IMR-90 (cell line): ENCODE results near the gene ASXL3. TPM values are rescaled to one million over a fixed set of nuclear protein-coding genes. Genes with fewer than 3 reads are reported as not detected.

ENCODE experiments used
- ATAC-seq: fragments of 200-7000 bp; cut with Tn5 transposase; 2 replicates; pipeline ENCODE4 v1.9.1; 2020; ENCODE audit warnings: low read depth, mild to moderate bottlenecking, moderate library complexity
- BruUV-seq: library from RNA; stranded (reverse); fragments of 400-500 nt; replicated peaks from 2 replicates; lab custom pipeline; 2021; lab: Mats Ljungman, UMichigan
- CTCF ChIA-PET: fragments of 300-600 bp; formaldehyde crosslinking; extraction: SDS; loops from one replicate; lab custom pipeline; 2021; ENCODE audit warnings: antibody characterized with exemption; lab: Yijun Ruan, JAX
- POLR2A ChIA-PET: fragments of 300-600 bp; sonication (Branson Sonifier 250); formaldehyde crosslinking; loops from one replicate; lab custom pipeline; 2022; ENCODE audit warnings: antibody characterized with exemption; ENCODE audit not compliant: unreplicated experiment; lab: Charles Lee
- DNase-seq: peaks from one replicate; pipeline ENCODE4 v3.0.0; 2013
- H2AFZ ChIP-seq: replicated peaks from 2 replicates; pipeline ENCODE3; 2013; ENCODE audit warnings: low read length, mild to moderate bottlenecking; ENCODE audit not compliant: poor library complexity
- H2AK5ac ChIP-seq: 2 replicates; pipeline ENCODE4 v1.6.1; 2013; ENCODE audit warnings: low read depth, low read length, inconsistent platforms
- H2AK9ac ChIP-seq: replicated peaks from 2 replicates; pipeline ENCODE3; 2013; ENCODE audit warnings: mild to moderate bottlenecking, low read depth, low read length, moderate library complexity; ENCODE audit not compliant: poor library complexity
- H2BK120ac ChIP-seq: 2 replicates; pipeline ENCODE4 v1.6.1; 2013; ENCODE audit warnings: low read depth, low read length, inconsistent platforms
- H2BK15ac ChIP-seq: 3 replicates; pipeline ENCODE4 v1.6.1; 2013; ENCODE audit warnings: low read depth, low read length, inconsistent platforms
- H2BK20ac ChIP-seq: 2 replicates; pipeline ENCODE4 v1.6.1; 2013; ENCODE audit warnings: low read depth, mild to moderate bottlenecking, inconsistent platforms, low read length, moderate library complexity
- H2BK5ac ChIP-seq: 2 replicates; pipeline ENCODE4 v1.6.1; 2013; ENCODE audit warnings: mild to moderate bottlenecking, low read depth, low read length, inconsistent platforms; ENCODE audit not compliant: poor library complexity, severe bottlenecking
- H3K14ac ChIP-seq: replicated peaks from 2 replicates; pipeline ENCODE4 v1.6.1; 2013; ENCODE audit warnings: low read depth, low read length, inconsistent platforms
- H3K18ac ChIP-seq: 2 replicates; pipeline ENCODE4 v1.6.1; 2013; ENCODE audit warnings: low read depth, low read length, control low read depth
- H3K23ac ChIP-seq: 2 replicates; pipeline ENCODE4 v1.6.1; 2013; ENCODE audit warnings: low read depth, low read length, inconsistent platforms
- H3K27ac ChIP-seq: 2 replicates; pipeline ENCODE4 v1.5.1; 2013; ENCODE audit warnings: mild to moderate bottlenecking, control low read depth, low read length; ENCODE audit not compliant: insufficient read depth
- H3K27me3 ChIP-seq: 2 replicates; pipeline ENCODE4 v1.6.1; 2013; ENCODE audit warnings: low read length; ENCODE audit not compliant: control insufficient read depth, insufficient read depth
- H3K36me3 ChIP-seq: 2 replicates; pipeline ENCODE4 v1.6.1; 2013; ENCODE audit warnings: low read length, mixed read lengths; ENCODE audit not compliant: control insufficient read depth, insufficient read depth
- H3K4ac ChIP-seq: 2 replicates; pipeline ENCODE4 v1.6.1; 2013; ENCODE audit warnings: low read depth, low read length, inconsistent platforms
- H3K4me1 ChIP-seq: 2 replicates; pipeline ENCODE4 v1.6.1; 2013; ENCODE audit warnings: low read length, mixed read lengths; ENCODE audit not compliant: control insufficient read depth, insufficient read depth
- H3K4me2 ChIP-seq: 2 replicates; pipeline ENCODE4 v1.6.1; 2013; ENCODE audit warnings: low read depth, mild to moderate bottlenecking, control low read depth, low read length, moderate library complexity
- H3K4me3 ChIP-seq: 2 replicates; pipeline ENCODE4 v1.5.1; 2013; ENCODE audit warnings: low read depth, mild to moderate bottlenecking, control low read depth, low read length, moderate library complexity; ENCODE audit not compliant: insufficient read depth
- H3K56ac ChIP-seq: 2 replicates; pipeline ENCODE4 v1.6.1; 2013; ENCODE audit warnings: low read length, inconsistent platforms; ENCODE audit not compliant: insufficient read depth; ENCODE audit errors: extremely low read depth
- H3K79me1 ChIP-seq, 2 experiments: 2 replicates each; pipeline ENCODE4 v1.6.1; 2013; ENCODE audit warnings: low read length in 2 of 2, inconsistent platforms in 1 of 2, low read depth in 1 of 2
- H3K9ac ChIP-seq: 2 replicates; pipeline ENCODE4 v1.6.1; 2013; ENCODE audit warnings: low read depth, low read length, control low read depth
- H3K9me1 ChIP-seq: 2 replicates; pipeline ENCODE4 v1.6.1; 2013; ENCODE audit warnings: low read length, inconsistent platforms; ENCODE audit not compliant: insufficient read depth
- H3K9me3 ChIP-seq: 2 replicates; pipeline ENCODE4 v1.6.1; 2013; ENCODE audit warnings: low read length; ENCODE audit not compliant: control insufficient read depth, insufficient read depth
- H4K20me1 ChIP-seq: 2 replicates; pipeline ENCODE4 v1.6.1; 2013; ENCODE audit warnings: low read length, inconsistent platforms; ENCODE audit not compliant: insufficient read depth
- H4K5ac ChIP-seq: 2 replicates; pipeline ENCODE4 v1.6.1; 2013; ENCODE audit warnings: mild to moderate bottlenecking, low read depth, low read length, control low read depth
- H4K8ac ChIP-seq, 2 experiments: 2 replicates each; pipeline ENCODE4 v1.6.1; 2013; ENCODE audit warnings: low read depth in 2 of 2, low read length in 2 of 2, control low read depth in 1 of 2, inconsistent platforms in 1 of 2
- H4K91ac ChIP-seq: 2 replicates; pipeline ENCODE4 v1.6.1; 2013; ENCODE audit warnings: low read depth, low read length, inconsistent platforms; ENCODE audit not compliant: insufficient read depth
- FOS ChIP-seq: fragments of 150-350 bp; IDR thresholded peaks from 2 replicates; pipeline ENCODE4 v1.6.1; 2016; ENCODE audit warnings: low read depth, low read length
- MAFK ChIP-seq: IDR thresholded peaks from 2 replicates; pipeline ENCODE4 v1.6.1; 2012; ENCODE audit warnings: low read depth, low read length, improper control_type of control experiment
- dilution Hi-C: fragments of 300-500 bp; cut with HindIII; formaldehyde crosslinking; loops from one replicate; pipeline ENCODE4 v1.14.3; 2018; ENCODE audit warnings: low sequenced_read_pairs; ENCODE audit not compliant: unreplicated experiment
- in situ Hi-C: fragments of 300-500 bp; cut with MboI; formaldehyde crosslinking; loops from 3 replicates; pipeline ENCODE4 v1.14.3; 2019; ENCODE audit warnings: low sequenced_read_pairs, inconsistent platforms, mixed read lengths
- intact Hi-C: fragments of 100-400 bp; cut with micrococcal nuclease; formaldehyde crosslinking; loops from 2 replicates; pipeline ENCODE4 v1.10.0; 2022
- polyA plus RNA-seq, 3 experiments: library from polyadenylated mRNA; depleted of rRNA; stranded (reverse); fragments of >200 nt; gene quantifications; 2 replicates each; pipeline ENCODE4 v1.2.3, GENCODE V29; 2012; ENCODE audit warnings: low replicate concordance in 1 of 3
- total RNA-seq: library from RNA; depleted of rRNA; stranded (reverse); fragments of >200 nt; gene quantifications from 2 replicates; pipeline ENCODE4 v1.2.3, GENCODE V29; 2012

Gene ASXL3
- total and polyA plus RNA-seq, 2 of the 4 experiments (the other 2 are of a cell fraction), result 0.03 to 0.54 TPM

GRCh38 chr18:33665641-33666040 lies 87.6 kb downstream of the ASXL3 start:
- Histone ChIP-seq H2AFZ (no peak overlapping the region), H3K9ac (no peak overlapping the region), H3K4ac (no peak overlapping the region), H3K23ac (no peak overlapping the region), H2AK5ac (no peak overlapping the region), H3K18ac (no peak overlapping the region), H3K4me3 (no peak overlapping the region), H3K27ac (no peak overlapping the region), H4K8ac (no peak overlapping the region), H2BK5ac (no peak overlapping the region), H2BK20ac (no peak overlapping the region), H2BK15ac (no peak overlapping the region), H3K4me2 (no peak overlapping the region), H3K36me3 (no peaks in the 10 kb centered on the region), H4K91ac (no peak overlapping the region), H3K4me1 (no peaks in the 10 kb centered on the region; the same call in 1 of the 2 replicates), H3K9me3 (no peaks in the 10 kb centered on the region), H2AK9ac (no peak overlapping the region), H3K14ac (no peak overlapping the region), H3K56ac (no peak overlapping the region), H3K79me1 (no peaks in the 10 kb centered on the region), H4K5ac (no peak overlapping the region), H3K9me1 (no peaks in the 10 kb centered on the region), H3K27me3 (no peaks in the 10 kb centered on the region), H4K20me1 (no peaks in the 10 kb centered on the region), H2BK120ac (no peak overlapping the region)
- no peak for DNase-seq
- TF ChIP-seq FOS, result no peak
- peak; percentile 83 for TF ChIP-seq MAFK
- in situ Hi-C loops (no loop called here), dilution Hi-C loops (no loop called here), intact Hi-C loops (no loop called here)
- no TSS peak for BruUV-seq
- no peak for ATAC-seq
- ChIA-PET POLR2A (no interaction called here), CTCF (no interaction called here)
